HEK293T (cell line): ENCODE measurements around the gene BMAL2.

Experiments
- BHLHE40 ChIP-seq: fragments of 450-650 bp; IDR thresholded peaks from 2 replicates; pipeline ENCODE4 v1.6.1; 2016; ENCODE audit warnings: mild to moderate bottlenecking, moderate library complexity, borderline replicate concordance
- HDGF ChIP-seq: fragments of 450-650 bp; IDR thresholded peaks from 2 replicates; pipeline ENCODE4 v1.6.1; 2017; ENCODE audit warnings: antibody characterized with exemption, borderline replicate concordance
- L3MBTL2 ChIP-seq: fragments of 450-650 bp; conservative IDR thresholded peaks from 2 replicates; pipeline ENCODE4 v1.6.1; 2016; ENCODE audit warnings: mild to moderate bottlenecking
- NFRKB ChIP-seq: fragments of 450-650 bp; IDR thresholded peaks from 2 replicates; pipeline ENCODE4 v1.6.1; 2016; ENCODE audit warnings: mild to moderate bottlenecking, moderate library complexity
- SP1 ChIP-seq: fragments of 450-650 bp; IDR thresholded peaks from 2 replicates; pipeline ENCODE4 v1.6.1; 2017
- SUZ12 ChIP-seq: fragments of 450-650 bp; IDR thresholded peaks from 2 replicates; pipeline ENCODE4 v1.6.1; 2016; ENCODE audit warnings: mild to moderate bottlenecking

GRCh38 chr12:27309293-27309994, 23.2 kb upstream of the BMAL2 start:
- TF ChIP-seq NFRKB, result no peak
- TF ChIP-seq BHLHE40, result no peak
- TF ChIP-seq L3MBTL2, result no peak
- TF ChIP-seq SUZ12, result no peak
- no peak for TF ChIP-seq HDGF
- TF ChIP-seq SP1, result no peak
